DMS53 (cell line): Measurements from ENCODE around the gene MYPOP.

ENCODE experiments used
- DNase-seq: peaks from one replicate; lab custom pipeline; 2025; lab: John Stamatoyannopoulos, UW

The MYPOP gene

DNA sequence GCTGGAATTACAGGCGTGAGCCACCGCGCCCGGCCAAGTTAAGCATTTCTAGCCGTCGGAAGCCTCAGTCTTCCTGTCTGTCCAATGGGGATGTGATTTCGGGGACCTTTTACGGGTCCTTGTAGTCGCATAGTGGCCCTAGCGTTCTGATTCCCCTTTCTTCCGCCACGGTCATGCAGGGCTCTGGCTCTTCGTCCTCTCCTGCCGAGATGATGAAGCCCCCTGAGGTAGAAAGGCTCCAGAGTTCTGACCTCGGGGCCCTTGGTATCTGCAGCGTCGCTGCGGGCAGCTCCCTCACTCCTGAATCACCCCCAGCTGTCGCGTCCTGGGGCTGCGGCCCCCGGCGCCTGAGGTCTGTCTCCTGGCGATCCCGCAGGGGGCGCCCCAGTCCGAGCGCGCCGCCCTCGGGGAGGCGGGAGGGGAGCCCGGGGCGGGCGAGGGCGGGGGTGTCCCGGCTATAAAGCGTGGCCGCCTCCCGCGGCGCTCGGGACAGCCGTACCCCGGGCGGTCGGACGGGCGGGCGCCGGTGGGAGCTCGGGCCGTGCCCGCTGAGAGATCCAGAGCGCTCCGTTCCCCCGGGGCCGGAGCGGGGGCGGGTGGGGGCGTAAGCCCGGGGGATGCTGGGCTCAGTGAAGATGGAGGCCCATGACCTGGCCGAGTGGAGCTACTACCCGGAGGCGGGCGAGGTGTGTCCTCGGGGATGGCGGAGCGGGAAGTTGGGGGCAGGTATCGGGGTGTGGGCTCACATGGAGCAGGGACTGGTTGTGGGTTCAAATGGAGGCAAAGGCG, 38.4 kb downstream of the MYPOP start, which contains the start of gene FOXA3:
TSS of gene FOXA3 (plus strand) at position 487 of the 789 bp plus-strand sequence. CDS start at position 618, 131 bp downstream.
- peak; percentile 92 for DNase-seq

DNA sequence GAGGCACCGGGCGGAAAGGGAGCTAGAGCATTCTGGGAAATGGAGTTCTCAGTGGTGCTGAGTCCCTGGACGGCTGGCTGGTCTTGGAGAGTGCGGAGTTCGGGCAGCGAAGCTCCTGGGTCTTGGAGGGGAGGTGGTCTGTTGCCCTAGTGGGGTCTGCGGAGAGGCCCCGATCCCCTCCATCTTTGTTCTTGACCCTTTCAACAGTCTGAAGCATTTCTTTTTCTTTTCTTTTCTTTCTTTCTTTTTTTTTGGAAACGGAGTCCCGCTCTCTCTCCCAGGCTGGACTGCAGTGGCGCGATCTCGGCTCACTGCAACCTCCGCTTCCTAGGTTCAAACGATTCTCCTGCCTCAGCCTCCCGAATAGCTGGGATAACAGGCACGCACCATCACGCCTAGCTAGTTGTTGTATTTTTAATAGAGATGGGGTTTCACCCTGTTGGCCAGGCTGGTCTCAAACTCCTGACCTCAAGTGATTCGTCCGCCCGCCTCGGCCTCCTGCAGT, 39.0 kb downstream of the MYPOP start:
- no peak for DNase-seq

- DNase-seq = peak; percentile 100
Measured at GRCh38 chr19:45862564-45863334, 39.7 kb downstream of the MYPOP start, which contains the start of gene SYMPK. TSS of gene SYMPK (minus strand) at chr19:45863147. CDS start at chr19:45854495, 8,652 bp downstream.

- DNase-seq = no peak
Measured at GRCh38 chr19:45862271-45862563, 40.2 kb downstream of the MYPOP start.

DNA sequence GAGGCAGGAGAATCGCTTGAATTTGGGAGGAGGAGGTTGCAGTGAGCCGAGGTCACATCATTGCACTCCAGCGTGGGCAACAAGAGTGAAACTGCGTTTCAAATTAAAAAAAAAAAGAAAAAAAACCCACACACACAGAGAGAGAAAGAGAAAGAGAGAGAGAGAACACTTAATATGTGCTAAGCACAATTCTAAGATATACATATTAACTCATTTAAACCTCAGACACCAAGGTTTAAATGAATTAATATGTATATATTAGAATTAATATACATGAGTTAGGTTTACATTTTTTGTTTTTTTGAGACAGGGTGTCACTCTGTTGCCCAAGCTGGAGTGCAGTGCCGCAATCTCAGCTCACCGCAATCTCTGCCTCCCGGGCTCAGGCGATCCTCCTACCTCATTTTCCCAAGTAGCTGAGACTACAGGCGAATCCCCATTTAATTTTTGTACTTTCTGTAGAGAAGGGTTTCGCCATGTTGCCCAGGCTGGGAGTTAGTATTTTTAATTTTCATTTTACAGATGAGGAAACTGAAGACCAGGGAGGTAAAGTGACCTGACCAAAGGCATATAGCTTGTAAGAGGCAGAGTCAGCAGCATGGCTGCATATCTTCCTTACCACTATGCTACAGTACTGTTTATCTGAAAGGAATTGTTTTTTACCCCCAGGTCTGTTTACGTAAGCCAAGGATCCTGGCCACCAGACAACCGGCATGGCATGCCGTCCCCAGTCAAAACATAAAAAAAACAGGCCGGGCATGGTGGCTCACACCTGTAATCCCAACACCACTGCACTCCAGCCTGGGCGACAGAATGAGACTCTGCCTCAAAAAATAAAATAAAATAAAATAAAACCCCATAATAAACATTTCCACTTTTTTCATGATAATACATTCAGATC, 41.8 kb downstream of the MYPOP start:
- no peak for DNase-seq

GRCh38 chr19:45854167-45854778, 48.1 kb downstream of the MYPOP start:
- DNase-seq = no peak

DNA sequence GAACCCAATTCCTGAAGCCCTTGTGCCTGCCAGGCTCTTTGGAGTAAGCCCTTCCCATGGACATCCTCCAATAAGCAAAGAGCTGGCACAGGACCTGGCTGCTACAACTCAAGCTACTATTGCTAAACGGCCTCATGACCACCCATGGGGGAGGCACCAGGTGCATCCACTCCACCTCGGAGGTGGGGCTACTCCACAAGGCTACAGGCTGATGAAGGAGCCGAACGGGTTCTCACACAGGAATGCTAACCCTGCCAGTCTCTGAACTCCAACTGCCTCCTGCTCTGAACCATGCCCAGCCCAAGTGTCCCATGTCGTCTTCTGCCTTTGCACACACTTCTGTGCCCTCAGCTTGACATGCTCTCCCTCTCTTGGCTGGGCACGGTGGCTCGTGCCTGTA, 49.4 kb downstream of the MYPOP start:
- no peak for DNase-seq

- DNase-seq = no peak
Measured at GRCh38 chr19:45852145-45852750, 50.2 kb downstream of the MYPOP start.

DNA sequence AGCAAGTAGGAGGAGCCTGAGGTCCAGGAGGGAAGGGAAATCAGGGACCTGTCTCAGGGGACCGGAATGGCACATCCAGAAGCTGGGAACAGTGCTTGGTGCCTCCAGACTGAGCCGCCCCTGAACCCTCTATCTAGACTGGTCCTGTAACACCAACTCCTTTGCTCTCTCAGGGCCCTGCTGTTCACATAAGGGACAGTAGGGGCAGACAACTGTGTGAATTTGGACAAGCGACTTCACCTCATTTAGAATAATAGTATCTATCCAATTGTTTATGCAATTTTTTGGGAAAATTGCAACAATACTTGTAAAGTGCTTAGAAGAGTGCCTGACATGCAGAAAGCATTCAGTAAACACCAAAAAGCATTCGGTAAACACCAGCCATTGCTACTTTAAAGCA, 53.5 kb downstream of the MYPOP start:
- DNase-seq = peak; percentile 31

DNA sequence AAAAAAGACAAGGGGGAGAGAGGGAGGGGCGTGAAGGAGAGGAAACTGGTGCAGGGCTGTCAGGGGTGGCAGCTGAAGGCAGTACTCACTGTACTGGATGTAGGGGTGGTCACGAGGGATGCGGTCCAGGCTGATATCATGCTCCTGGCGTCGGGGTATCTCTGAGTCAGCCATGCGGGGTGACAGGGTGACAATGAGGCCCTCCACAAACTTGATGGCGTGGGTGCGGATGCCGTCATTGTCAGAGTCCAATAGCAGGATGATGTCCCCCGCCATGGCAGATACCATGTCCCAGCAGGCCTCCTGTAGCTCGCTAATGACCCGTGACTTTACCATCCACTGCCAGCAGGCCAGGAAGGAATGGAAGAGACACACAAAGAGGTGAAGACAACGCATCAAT, 54.8 kb downstream of the MYPOP start:
- no peak for DNase-seq

DNA sequence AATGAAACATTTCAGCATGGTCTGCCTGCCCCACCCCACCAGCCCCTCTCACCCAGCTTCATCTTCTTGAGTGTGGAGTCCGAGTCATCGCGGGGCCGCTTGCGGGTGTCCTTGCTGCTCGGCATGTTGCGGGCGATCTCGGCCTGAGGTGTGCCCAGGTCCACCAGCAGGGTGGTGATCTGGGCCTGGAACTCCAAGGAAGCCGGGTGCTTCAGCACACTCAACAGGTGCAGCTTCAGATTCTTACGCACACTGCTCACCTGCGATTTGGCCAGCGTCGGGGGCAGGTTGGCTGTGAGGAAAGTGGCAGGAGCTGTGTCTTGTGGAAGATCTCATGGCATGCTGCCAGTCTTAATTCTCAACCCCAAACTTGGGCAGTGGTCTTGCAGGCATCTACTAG, 60.2 kb downstream of the MYPOP start:
- DNase-seq = no peak
